Measurements from ENCODE around the gene ABCA9.

DNA sequence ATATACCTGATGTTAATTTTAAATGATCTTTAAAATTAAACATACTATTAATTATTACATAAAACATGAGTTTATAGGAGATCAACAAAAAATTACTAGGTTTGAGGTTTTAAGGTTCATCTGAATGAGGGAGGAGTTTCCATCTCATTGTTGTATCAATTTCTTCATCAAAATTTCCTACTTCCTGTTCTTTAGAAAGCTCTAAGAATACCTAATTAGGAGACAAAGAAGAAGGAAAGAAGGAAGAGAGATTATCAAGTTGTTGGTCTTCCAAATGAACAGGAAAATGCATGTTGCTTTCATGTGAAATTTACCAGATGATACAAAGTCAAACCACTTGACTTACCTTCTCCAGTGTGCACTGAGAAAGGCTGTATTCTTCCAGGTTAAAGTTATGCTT lies 18.1 kb upstream of the ABCA9 start:
- TF ChIP-seq, protein P1, sequence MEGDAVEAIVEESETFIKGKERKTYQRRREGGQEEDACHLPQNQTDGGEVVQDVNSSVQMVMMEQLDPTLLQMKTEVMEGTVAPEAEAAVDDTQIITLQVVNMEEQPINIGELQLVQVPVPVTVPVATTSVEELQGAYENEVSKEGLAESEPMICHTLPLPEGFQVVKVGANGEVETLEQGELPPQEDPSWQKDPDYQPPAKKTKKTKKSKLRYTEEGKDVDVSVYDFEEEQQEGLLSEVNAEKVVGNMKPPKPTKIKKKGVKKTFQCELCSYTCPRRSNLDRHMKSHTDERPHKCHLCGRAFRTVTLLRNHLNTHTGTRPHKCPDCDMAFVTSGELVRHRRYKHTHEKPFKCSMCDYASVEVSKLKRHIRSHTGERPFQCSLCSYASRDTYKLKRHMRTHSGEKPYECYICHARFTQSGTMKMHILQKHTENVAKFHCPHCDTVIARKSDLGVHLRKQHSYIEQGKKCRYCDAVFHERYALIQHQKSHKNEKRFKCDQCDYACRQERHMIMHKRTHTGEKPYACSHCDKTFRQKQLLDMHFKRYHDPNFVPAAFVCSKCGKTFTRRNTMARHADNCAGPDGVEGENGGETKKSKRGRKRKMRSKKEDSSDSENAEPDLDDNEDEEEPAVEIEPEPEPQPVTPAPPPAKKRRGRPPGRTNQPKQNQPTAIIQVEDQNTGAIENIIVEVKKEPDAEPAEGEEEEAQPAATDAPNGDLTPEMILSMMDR (conservative IDR thresholded peaks at IDR 0.05; ENCODE audit: low read depth in 2 of 2): no peak
- TF ChIP-seq CREB1 (CRISPR knock-in tag; IDR thresholded peaks at IDR 0.05; ENCODE audit: low read depth): no peak
- TF ChIP-seq REST (IDR thresholded peaks at IDR 0.05; ENCODE audit: unreplicated experiment): no peak
- TF ChIP-seq EZH2 (IDR thresholded peaks at IDR 0.05; ENCODE audit: low read depth, unreplicated experiment): no peak
- no peak for TF ChIP-seq EZH2phosphoT487 (IDR thresholded peaks at IDR 0.05; ENCODE audit: unreplicated experiment)
- TF ChIP-seq STAT1 (IDR thresholded peaks at IDR 0.05; ENCODE audit: unreplicated experiment): no peak
- no peak for TF ChIP-seq POLR2AphosphoS5 (IDR thresholded peaks at IDR 0.05; ENCODE audit: low read depth)
- no peak for TF ChIP-seq ZNF331 (CRISPR knock-in tag; IDR thresholded peaks at IDR 0.05; ENCODE audit: low read depth)
- no peak for TF ChIP-seq NANOG (IDR thresholded peaks at IDR 0.05; ENCODE audit: borderline replicate concordance)
- no peak for TF ChIP-seq JUNB (IDR thresholded peaks at IDR 0.05; ENCODE audit: unreplicated experiment)
